HCT116 (cell line): ENCODE data around the gene GOLGA6A. TPM values are rescaled to one million over a fixed set of nuclear protein-coding genes. Genes with fewer than 3 reads are reported as not detected.

Experiments used
- ATAC-seq: fragments of 200-7000 bp; cut with Tn5 transposase; 2 replicates; pipeline ENCODE4 v1.9.1; 2020; ENCODE audit warnings: mild to moderate bottlenecking, moderate library complexity
- BruUV-seq: library from RNA; stranded (reverse); fragments of 400-500 nt; replicated peaks from 2 replicates; lab custom pipeline; 2021; lab: Mats Ljungman, UMichigan
- CTCF ChIA-PET: fragments of 300-600 bp; sonication (Branson Sonifier 250); formaldehyde crosslinking; loops from one replicate; lab custom pipeline; 2021; ENCODE audit warnings: antibody characterized with exemption; lab: Charles Lee
- POLR2A ChIA-PET: fragments of 300-600, 350-600 bp; sonication (Branson Sonifier 250); formaldehyde crosslinking; loops from one replicate; lab custom pipeline; 2021; ENCODE audit warnings: antibody characterized with exemption; lab: Charles Lee
- RAD21 ChIA-PET, 2 experiments: fragments of 300-600 bp; sonication (Branson Sonifier 250); formaldehyde crosslinking; loops; one replicate each; lab custom pipeline; 2023; ENCODE audit warnings: low total read pairs in 2 of 2; ENCODE audit not compliant: uncharacterized antibody in 2 of 2, unreplicated experiment in 2 of 2, low non-redundant PET in 1 of 2; lab: Charles Lee
- DNase-seq: peaks from one replicate; pipeline ENCODE4 v3.0.0-alpha.2; 2010; ENCODE audit warnings: low read depth, low spot score
- H2AFZ ChIP-seq: fragments of 200-600 bp; shearing (Covaris generic), sonication (generic); 2 replicates; pipeline ENCODE4 v1.6.1; 2017; ENCODE audit warnings: low read depth, mixed run types, mixed read lengths, antibody characterized with exemption, low read length; ENCODE audit not compliant: poor library complexity, severe bottlenecking
- H3K27ac ChIP-seq: 2 replicates; pipeline ENCODE4 v1.5.1; 2012; ENCODE audit warnings: low read depth, low read length
- H3K27me3 ChIP-seq: fragments of 200-600 bp; sonication (generic); 2 replicates; pipeline ENCODE4 v1.6.1; 2016; ENCODE audit warnings: mixed run types, low read length, mixed read lengths; ENCODE audit not compliant: insufficient read depth
- H3K36me3 ChIP-seq, 2 experiments: fragments of 200-500 bp in 1 of 2; fragments of 200-600 bp in 1 of 2; sonication (Bioruptor generic) in 1 of 2; sonication (generic) in 1 of 2; 2 replicates each; pipeline versions ENCODE4 v1.5.1 to v1.6.1; 2014 to 2016; ENCODE audit warnings: low read length in 2 of 2, inconsistent platforms in 1 of 2, mixed read lengths in 1 of 2, mixed run types in 1 of 2; ENCODE audit not compliant: insufficient read depth in 2 of 2, control insufficient read depth in 1 of 2
- H3K4me1 ChIP-seq, 2 experiments: fragments of 200-600 bp in 1 of 2; sonication (generic) in 1 of 2; 2 replicates each; pipeline versions ENCODE4 v1.5.1 to v1.6.1; 2012 to 2017; ENCODE audit warnings: low read length in 2 of 2, inconsistent platforms in 1 of 2, mild to moderate bottlenecking in 1 of 2, mixed read lengths in 1 of 2, mixed run types in 1 of 2, moderate library complexity in 1 of 2; ENCODE audit not compliant: insufficient read depth in 2 of 2, control insufficient read depth in 1 of 2
- H3K4me2 ChIP-seq: fragments of 200-600 bp; sonication (generic); 2 replicates; pipeline ENCODE4 v1.6.1; 2017; ENCODE audit warnings: mixed run types, low read length, mixed read lengths
- H3K4me3 ChIP-seq, 2 experiments: fragments of 200-600 bp in 1 of 2; sonication (generic) in 1 of 2; replicated peaks in 1 of 2; 2 replicates each; pipeline ENCODE4 v1.5.1; 2011 to 2016; ENCODE audit warnings: low read length in 2 of 2, control low read depth in 1 of 2, low read depth in 1 of 2, mild to moderate bottlenecking in 1 of 2, mixed read lengths in 1 of 2, mixed run types in 1 of 2
- H3K79me2 ChIP-seq: fragments of 200-600 bp; sonication (generic); 2 replicates; pipeline ENCODE4 v1.6.1; 2017; ENCODE audit warnings: mild to moderate bottlenecking, mixed run types, low read length, moderate library complexity, mixed read lengths; ENCODE audit not compliant: insufficient read depth
- H3K9ac ChIP-seq: fragments of 200-600 bp; sonication (generic); 2 replicates; pipeline ENCODE4 v1.6.1; 2016; ENCODE audit warnings: low read length, mixed read lengths
- H3K9me2 ChIP-seq: fragments of 200-600 bp; sonication (generic), shearing (Covaris generic); 2 replicates; pipeline ENCODE4 v1.6.1; 2017; ENCODE audit warnings: mixed run types, mild to moderate bottlenecking, moderate library complexity; ENCODE audit not compliant: insufficient read depth
- H3K9me3 ChIP-seq, 2 experiments: fragments of 200-500 bp in 1 of 2; fragments of 200-600 bp in 1 of 2; sonication (Bioruptor generic) in 1 of 2; sonication (generic) in 1 of 2; 2 replicates each; pipeline ENCODE4 v1.6.1; 2014 to 2017; ENCODE audit warnings: low read length in 2 of 2, mixed read lengths in 2 of 2, inconsistent platforms in 1 of 2, low read depth in 1 of 2, mild to moderate bottlenecking in 1 of 2, mixed run types in 1 of 2, moderate library complexity in 1 of 2; ENCODE audit not compliant: control insufficient read depth in 1 of 2, insufficient read depth in 1 of 2
- H4K20me1 ChIP-seq: fragments of 200-600 bp; sonication (generic), shearing (Covaris generic); 2 replicates; pipeline ENCODE4 v1.6.1; 2017; ENCODE audit warnings: mixed run types, mild to moderate bottlenecking, moderate library complexity; ENCODE audit not compliant: insufficient read depth
- ATF3 ChIP-seq: IDR thresholded peaks from 2 replicates; pipeline ENCODE4 v1.6.1; 2012
- CBX3 ChIP-seq: IDR thresholded peaks from 2 replicates; pipeline ENCODE4 v1.6.1; 2012; ENCODE audit warnings: low read depth
- EGR1 ChIP-seq: IDR thresholded peaks from 2 replicates; pipeline ENCODE4 v1.6.1; 2012; ENCODE audit warnings: low read depth
- EZH2phosphoT487 ChIP-seq: fragments of 200-600 bp; IDR thresholded peaks from 2 replicates; pipeline ENCODE4 v1.6.1; 2018; ENCODE audit warnings: antibody characterized with exemption, borderline replicate concordance
- FOSL1 ChIP-seq: IDR thresholded peaks from 2 replicates; pipeline ENCODE4 v1.6.1; 2012; ENCODE audit warnings: low read depth
- MAX ChIP-seq: IDR thresholded peaks from 2 replicates; pipeline ENCODE4 v1.6.1; 2012
- POLR2AphosphoS5 ChIP-seq: IDR thresholded peaks from 2 replicates; pipeline ENCODE4 v1.6.1; 2011; ENCODE audit warnings: mild to moderate bottlenecking, low read depth, low read length, moderate library complexity
- SP1 ChIP-seq: IDR thresholded peaks from 2 replicates; pipeline ENCODE4 v1.6.1; 2012; ENCODE audit warnings: low read depth
- ZFX ChIP-seq: fragments of 450-650 bp; IDR thresholded peaks from 2 replicates; pipeline ENCODE4 v1.6.1; 2017
- intact Hi-C: fragments of 100-400 bp; cut with micrococcal nuclease; formaldehyde crosslinking; loops from 2 replicates; pipeline ENCODE4 v1.10.0; 2022
- total RNA-seq: library from RNA; stranded (reverse); gene quantifications from one replicate; pipeline ENCODE4 v1.2.1, GENCODE V29; 2021; ENCODE audit not compliant: unreplicated experiment

The GOLGA6A gene
- total RNA-seq, 1 experiment from 2014 or later = 0.39 TPM

GRCh38 chr15:74032046-74032445, 50.3 kb downstream of the GOLGA6A start:
- H2AFZ ChIP-seq = no peak overlapping the region
- ChIA-PET RAD21 (no interaction called here), POLR2A (no interaction called here), CTCF (interaction anchor here (1.1 to 1.4 kb wide), 3 partner anchors 9 to 22 kb away, joined by 3 to 4 read pairs (median 3); no protein-coding TSS in a partner anchor)
- no peaks in the 10 kb centered on the region for H3K4me1 ChIP-seq
- H3K9me2 ChIP-seq = no peaks in the 10 kb centered on the region
- BruUV-seq = no TSS peak
- ATAC-seq (no peak), DNase-seq (no peak)
- intact Hi-C loops = no loop called here
- H4K20me1 ChIP-seq = no peaks in the 10 kb centered on the region
- no peaks in the 10 kb centered on the region for H3K79me2 ChIP-seq
- no peak overlapping the region for H3K4me3 ChIP-seq
- TF ChIP-seq FOSL1 = no peak
- TF ChIP-seq ZFX = no peak
- TF ChIP-seq POLR2AphosphoS5 = no peak
- TF ChIP-seq EZH2phosphoT487 = no peak
- TF ChIP-seq SP1 = no peak
- no peak for TF ChIP-seq CBX3
- H3K27me3 ChIP-seq = no peaks in the 10 kb centered on the region
- no peak overlapping the region for H3K27ac ChIP-seq
- H3K4me2 ChIP-seq = no peak overlapping the region
- no peak overlapping the region for H3K9ac ChIP-seq
- H3K36me3 ChIP-seq = no peaks in the 10 kb centered on the region; a peak in 1 of 4 replicates
- no peaks in the 10 kb centered on the region for H3K9me3 ChIP-seq

- POLR2A ChIA-PET = no interaction called here
- Histone ChIP-seq H3K9me2 (no peaks in the 10 kb centered on the region), H3K79me2 (no peaks in the 10 kb centered on the region), H3K4me3 (no peak overlapping the region), H3K9ac (no peak overlapping the region), H3K27me3 (no peaks in the 10 kb centered on the region), H2AFZ (no peak overlapping the region), H4K20me1 (no peaks in the 10 kb centered on the region), H3K4me1 (no peaks in the 10 kb centered on the region), H3K4me2 (no peak overlapping the region), H3K36me3 (no peaks in the 10 kb centered on the region; a peak in 1 of 4 replicates), H3K27ac (no peak overlapping the region), H3K9me3 (no peaks in the 10 kb centered on the region)
- BruUV-seq = no TSS peak
- TF ChIP-seq ATF3 (no peak), EGR1 (no peak), MAX (no peak), POLR2AphosphoS5 (no peak)
- ATAC-seq (no peak), DNase-seq (no peak)
- CTCF ChIA-PET = interaction anchor here (1.6 kb wide), 1 partner anchor 8 kb away, joined by 8 read pairs; no protein-coding TSS in a partner anchor
- RAD21 ChIA-PET = no interaction called here
- intact Hi-C loops = no loop called here
Measured at GRCh38 chr15:74028646-74029045, 53.7 kb downstream of the GOLGA6A start.
